IMR-90 (cell line): ENCODE measurements around the gene C9orf50.

Source experiments
- BHLHE40 ChIP-seq: fragments of 150-350 bp; IDR thresholded peaks from 2 replicates; pipeline ENCODE4 v1.6.1; 2016; ENCODE audit warnings: mild to moderate bottlenecking, low read depth, low read length
- CEBPB ChIP-seq: IDR thresholded peaks from 2 replicates; pipeline ENCODE4 v1.6.1; 2012; ENCODE audit warnings: low read depth, low read length, improper control_type of control experiment
- CHD1 ChIP-seq: IDR thresholded peaks from 2 replicates; pipeline ENCODE4 v1.6.1; 2012; ENCODE audit warnings: low read depth, low read length, improper control_type of control experiment
- CTCF ChIP-seq: conservative IDR thresholded peaks from 2 replicates; pipeline ENCODE4 v1.5.1; 2012; ENCODE audit warnings: mild to moderate bottlenecking, low read depth, low read length, improper control_type of control experiment
- FOS ChIP-seq: fragments of 150-350 bp; IDR thresholded peaks from 2 replicates; pipeline ENCODE4 v1.6.1; 2016; ENCODE audit warnings: low read depth, low read length
- MXI1 ChIP-seq: IDR thresholded peaks from 2 replicates; pipeline ENCODE4 v1.6.1; 2012; ENCODE audit warnings: low read depth, mild to moderate bottlenecking, low read length, moderate library complexity, borderline replicate concordance
- NFE2L2 ChIP-seq: fragments of 150-350 bp; IDR thresholded peaks from 2 replicates; pipeline ENCODE4 v1.6.1; 2016; ENCODE audit warnings: low read depth, mild to moderate bottlenecking, low read length
- POLR2A ChIP-seq: IDR thresholded peaks from 2 replicates; pipeline ENCODE4 v1.6.1; 2012; ENCODE audit warnings: mild to moderate bottlenecking, low read depth, low read length
- RAD21 ChIP-seq: IDR thresholded peaks from 2 replicates; pipeline ENCODE4 v1.6.1; 2012; ENCODE audit warnings: low read length, improper control_type of control experiment
- RCOR1 ChIP-seq: IDR thresholded peaks from 2 replicates; pipeline ENCODE4 v1.6.1; 2012; ENCODE audit warnings: mild to moderate bottlenecking, low read length, improper control_type of control experiment; ENCODE audit not compliant: insufficient replicate concordance
- SMC3 ChIP-seq: fragments of 150-350 bp; IDR thresholded peaks from 2 replicates; pipeline ENCODE4 v1.6.1; 2016; ENCODE audit warnings: low read depth, mild to moderate bottlenecking, antibody characterized with exemption, low read length, moderate library complexity
- USF2 ChIP-seq: fragments of 150-350 bp; IDR thresholded peaks from 2 replicates; pipeline ENCODE4 v1.6.1; 2017; ENCODE audit warnings: mild to moderate bottlenecking, antibody characterized with exemption, low read length, low read depth

GRCh38 chr9:129562514-129562913, 58.4 kb downstream of the C9orf50 start:
- TF ChIP-seq CTCF (no peak), POLR2A (no peak), CEBPB (no peak), BHLHE40 (no peak), MXI1 (no peak), FOS (no peak), USF2 (no peak), SMC3 (no peak), CHD1 (no peak), RAD21 (no peak), NFE2L2 (no peak), RCOR1 (no peak)
